ENCODE measurements around the gene MED17.

Gene MED17

DNA sequence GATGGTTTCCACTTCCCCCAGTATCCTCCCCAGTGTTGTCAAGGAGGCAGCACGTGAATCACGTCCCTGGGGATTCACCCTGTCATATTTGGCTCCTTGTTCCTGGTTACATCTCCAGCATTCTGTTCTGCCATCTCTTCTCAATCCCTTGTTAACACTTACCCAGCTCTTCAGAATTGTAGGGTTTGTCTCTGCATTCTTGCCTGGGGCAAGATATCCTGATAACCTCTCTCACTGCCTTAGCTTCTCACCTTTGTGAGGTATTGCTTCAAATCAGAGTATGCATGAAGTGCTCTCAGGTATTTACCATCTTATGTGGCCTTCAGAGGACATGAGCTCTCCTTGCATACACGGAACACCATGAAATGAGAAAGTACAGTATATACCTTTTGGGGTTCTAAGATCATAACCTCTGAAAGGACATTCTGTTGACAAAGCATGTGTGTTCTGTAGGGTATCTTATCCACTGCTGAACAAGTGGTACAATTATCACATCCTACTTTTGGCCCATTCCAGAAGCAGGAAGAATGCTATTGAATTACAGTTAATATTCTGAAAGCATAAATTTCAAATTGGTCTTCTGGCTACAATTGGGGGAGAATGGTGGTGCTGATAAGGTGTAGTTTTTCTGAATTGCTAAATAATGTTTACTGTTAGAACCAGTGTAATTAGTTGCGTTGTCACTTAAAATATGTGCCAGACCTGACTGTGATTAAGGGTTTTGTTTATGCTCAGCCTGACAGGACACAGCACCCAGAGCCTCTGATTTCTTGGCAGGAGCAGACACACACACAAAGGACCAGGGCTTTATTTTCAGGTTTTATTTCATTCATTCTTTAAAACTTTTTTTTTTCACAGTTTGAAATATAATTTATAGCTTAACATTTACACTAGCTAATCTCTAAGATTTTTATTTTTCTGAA is 33.6 kb downstream of the MED17 start:
- no peak for DNase-seq

DNA sequence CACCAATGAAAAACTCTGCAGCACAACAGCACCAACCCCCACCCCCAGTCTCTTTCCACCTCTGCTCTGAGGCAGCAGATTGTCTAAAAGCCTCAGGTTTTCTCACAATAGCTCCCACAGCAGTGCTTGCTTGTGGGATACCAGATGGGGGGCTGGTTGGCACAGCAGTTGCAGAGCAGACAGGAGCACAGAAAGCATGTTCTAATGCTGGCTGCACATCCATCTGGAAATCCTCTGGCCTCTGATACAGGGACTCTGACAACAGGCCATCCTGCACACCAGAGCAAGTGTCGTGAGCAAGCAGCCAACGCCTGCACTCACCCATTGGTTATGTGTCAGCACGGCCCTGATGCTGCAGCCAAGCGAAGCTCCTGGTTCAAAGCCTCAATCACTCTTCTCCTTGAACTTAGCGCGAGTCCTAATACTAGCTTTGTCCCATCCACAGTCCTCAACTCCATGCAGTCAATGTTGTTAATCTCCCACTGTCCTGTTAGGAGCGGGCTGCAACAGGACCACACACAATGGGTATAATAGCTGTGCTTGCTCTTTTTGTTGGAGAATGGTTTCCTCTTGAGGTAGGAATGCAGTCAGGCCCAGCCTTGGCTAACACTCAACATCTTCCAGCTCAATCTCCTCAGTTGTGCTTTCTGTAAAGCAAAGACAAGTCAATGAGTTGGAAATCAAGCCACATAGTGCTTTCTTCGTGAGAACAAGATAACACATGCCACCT is 36.0 kb downstream of the MED17 start:
- no peak for DNase-seq

DNA sequence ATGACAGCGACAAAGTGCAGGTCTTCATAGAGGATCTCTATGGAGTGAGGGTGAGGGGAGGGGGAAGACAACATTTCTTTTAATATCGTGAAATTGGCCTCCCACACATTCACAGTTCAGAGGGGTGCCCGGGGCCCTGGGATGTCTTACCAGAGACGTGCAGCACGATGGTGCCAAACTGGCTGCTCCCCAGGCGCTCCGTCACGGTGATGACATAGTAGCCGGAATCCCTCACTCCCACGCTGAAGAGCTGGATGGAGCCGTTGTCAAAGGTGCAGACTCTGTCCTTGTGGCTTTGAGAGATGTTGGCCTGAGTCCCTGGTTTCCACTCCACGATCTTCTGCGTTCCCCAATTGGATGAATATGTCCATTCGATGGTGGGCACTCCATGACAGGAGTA is 36.8 kb downstream of the MED17 start:
- no peak for DNase-seq

DNA sequence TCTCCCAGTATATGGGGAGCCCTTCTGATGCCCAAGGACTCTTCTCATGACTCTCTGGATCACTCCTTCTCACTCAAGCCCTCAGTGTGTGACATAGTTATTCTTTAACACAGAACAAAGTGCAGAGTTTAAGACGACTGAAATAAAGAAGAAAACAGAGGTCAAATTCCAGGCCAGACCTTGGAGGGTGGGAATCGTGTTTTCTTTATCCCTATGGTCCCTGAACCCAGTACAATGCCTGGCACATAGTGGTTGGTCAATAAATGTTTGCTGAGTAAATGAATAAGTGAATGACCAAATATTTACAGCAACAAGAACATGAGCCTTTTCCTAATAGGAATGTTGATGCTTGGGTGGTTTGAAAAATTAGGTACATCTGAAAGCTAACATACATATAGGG is 37.5 kb downstream of the MED17 start:
- no peak for DNase-seq

DNA sequence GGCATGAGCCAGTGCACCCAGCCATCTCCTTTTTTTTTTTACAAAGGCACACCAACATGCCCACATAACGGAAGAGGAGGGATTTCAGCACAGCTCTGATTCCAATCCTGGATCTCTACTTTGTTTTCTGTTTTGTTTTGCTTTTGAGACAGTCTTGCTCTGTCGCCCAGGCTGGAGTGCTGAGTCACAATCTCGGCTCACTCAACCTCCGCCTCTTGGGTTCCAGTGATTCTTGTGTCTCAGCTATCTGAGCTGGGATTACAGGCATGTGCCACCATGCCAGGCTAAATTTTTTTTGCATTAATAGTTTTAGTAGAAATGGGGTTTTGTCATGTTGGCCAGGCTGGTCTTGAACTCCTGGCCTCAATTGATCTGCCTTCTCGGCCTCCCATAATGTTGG is 38.3 kb downstream of the MED17 start:
- DNase-seq = no peak

DNA sequence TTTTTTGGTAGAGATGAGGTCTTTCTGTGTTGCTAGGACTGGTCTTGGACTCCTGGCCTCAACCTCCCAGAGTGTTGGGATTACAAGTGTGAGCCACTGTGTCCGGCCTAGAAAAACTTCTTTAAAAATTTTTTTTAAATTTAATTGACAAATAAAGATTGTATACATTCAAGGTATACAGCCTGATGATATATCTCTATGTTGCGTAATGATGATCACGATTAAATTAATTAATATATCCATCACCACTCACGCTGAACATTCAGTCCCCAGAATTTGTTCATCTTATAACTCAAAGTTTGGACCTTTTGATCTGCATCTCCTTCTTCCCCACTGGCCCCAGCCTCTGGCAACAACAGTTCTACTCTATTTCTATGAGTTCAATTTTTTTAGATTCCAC is 39.1 kb downstream of the MED17 start:
- DNase-seq = no peak

DNA sequence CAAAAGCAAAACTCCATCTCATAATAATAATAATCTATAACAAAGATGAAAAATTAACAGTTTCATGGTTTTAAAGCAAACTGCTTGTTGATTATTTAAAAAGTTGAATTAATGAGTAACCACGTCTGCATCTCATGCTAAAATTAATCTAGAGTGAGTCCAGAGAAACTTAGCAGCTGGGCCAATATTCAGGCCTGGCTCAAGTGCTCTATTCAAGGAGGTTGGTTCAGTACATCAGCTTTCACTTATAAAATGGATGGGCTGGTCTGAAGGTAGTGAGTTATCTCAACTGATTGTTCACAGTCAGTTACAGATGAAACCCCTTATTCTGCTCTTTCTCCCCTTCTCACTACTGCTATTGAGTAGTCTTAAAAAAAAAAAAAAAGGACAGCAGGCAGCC is 43.3 kb downstream of the MED17 start:
- no peak for DNase-seq

DNA sequence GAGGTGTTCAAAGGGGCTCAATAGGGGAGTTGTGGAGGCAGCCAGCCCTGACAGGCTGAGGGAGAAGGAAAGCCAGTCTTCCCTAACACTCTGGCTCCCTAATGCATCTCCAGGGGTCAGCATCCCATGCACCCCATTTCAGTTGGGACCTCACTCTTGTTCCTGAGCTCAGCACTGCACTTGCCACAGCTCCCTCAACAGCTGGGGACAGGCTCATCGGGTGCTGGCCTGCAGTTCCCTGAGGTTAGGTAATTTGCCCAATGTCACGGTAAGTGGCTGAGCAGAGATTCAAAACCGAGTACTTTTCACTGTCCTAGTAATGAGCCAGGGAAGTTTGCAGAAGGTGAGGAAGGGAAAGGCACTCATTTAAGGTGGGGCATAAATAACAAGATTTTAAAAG is 45.5 kb downstream of the MED17 start:
- DNase-seq = no peak

DNA sequence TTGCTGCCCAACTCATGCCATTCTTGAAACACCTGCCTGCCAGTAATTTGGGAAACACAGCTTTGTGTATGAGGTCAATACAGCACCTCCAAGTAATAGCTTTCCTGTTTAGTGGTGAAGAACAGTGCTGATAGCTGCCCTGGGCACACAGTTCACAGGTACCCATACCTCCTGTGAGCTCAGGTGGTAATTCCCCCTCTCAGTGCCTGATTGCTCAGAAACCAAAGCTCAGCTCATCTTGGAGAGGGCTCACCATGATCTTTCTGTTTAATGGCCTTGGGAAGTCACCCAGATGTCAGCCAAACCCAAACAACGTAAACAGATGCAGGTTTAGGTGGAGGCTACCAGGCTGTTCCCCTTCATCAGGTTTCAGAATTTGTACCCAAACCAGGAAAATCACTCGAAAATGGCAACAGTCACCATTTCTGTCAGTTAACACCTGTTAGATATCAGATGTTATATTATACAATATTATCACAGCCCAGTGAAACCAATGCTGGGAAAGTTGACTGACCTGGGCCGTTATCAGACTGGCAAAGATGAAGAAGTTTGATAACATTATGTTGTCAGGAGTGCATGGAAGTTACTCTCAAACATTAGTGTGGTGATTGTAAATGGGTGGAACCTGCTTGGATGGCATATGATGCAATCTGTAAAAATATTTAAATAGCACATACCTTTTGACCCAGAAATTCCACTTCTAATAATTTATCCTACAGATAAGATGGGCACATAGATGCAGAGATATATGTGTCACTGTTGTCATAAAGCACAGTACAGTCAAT is 47.5 kb downstream of the MED17 start:
- no peak for DNase-seq

DNA sequence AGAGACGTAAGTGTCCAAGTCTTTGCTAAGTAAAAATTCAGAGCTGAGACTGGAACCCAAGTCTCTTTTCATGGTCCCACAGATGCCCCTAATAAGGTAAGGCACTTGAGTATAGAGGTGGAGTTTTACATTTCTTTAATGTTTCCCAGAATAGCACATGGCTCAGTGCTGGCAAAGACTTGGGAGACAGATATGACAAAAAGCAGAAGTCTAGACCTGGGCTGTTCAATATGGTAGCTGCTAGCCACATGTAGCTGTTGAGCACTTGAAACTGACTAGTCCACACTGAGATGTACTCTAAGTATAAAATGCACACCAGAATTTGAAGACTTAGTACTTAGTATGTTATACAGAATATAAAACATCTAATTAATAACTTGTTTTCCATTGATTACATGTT is 48.7 kb downstream of the MED17 start:
- DNase-seq = no peak

DNA sequence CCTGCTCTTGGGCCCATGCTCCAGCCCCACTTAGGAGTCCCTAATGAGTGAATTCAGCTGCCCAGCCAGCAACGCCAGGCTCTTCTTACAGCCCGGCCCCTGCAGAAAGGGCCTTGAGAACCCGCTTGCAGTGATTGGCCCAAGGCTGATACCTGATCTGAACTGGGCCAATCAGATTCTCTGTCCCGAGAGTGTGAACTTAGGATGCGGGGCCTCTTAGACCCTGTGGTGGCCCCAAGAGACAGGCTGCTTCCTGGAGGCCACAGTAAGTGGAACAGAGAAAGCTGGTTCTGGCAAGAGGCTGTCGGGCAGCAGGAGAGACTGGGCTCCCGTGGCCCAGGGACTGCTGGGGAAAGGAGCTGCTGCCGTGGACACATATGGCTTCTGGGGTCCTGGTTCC is 54.9 kb downstream of the MED17 start:
- no peak for DNase-seq

DNA sequence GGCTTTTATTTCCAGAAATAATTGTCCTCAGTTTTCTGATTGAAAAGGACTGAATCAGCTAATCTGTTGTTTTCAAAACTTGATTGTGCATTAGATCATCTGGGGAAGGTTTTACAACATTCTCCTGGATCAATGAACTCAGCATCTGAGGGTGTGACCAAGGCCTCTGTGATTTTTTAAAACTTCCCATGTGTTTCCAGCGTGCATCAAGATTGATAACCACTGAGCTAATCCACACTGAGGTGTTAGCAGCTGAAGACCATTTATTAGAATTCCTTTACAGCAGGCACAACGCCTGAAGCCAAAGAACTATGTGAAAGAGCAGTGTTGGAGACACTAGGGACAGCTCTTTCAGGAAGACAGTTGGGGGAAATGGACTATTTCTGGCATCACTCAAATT is 56.1 kb downstream of the MED17 start:
- no peak for DNase-seq

DNA sequence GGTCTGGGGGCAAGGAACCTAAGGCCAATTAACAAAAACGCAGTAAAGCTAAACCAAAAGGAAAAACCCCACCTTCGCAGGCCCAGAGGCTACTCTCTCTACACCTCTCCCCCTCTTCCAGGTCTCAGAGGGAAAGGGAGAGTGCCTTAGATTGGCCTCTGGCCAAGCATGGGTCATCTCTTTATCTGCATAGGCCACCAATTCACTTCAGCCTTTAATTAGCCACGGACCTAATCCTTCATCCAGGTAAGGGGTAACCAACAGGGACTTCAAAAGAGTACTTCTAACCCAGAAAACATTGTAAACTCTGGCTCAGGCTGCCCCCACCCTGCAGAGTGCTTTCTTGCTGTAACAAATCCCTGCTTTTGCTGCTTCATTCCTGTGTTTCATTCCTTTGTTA is 56.9 kb downstream of the MED17 start:
- DNase-seq = no peak

DNA sequence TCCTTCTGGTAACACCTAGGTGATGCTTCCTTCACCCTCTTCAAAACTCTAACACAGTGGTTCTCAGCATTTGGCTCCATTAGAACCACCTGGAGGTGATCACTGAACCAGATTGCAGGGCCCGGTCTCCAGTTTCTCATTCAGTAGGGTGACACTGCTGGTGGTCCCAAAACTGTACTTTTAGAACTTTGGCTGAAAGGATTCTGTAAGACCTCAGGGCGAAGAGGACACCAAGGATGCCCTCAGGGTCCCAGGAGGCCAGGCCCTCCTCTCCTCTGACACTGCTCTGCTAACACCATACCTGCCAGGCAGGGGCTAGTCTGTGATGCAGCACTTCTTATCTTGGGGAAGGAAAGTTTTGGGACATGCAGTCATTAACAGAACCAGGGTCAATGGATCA is 57.4 kb downstream of the MED17 start:
- DNase-seq = no peak

DNA sequence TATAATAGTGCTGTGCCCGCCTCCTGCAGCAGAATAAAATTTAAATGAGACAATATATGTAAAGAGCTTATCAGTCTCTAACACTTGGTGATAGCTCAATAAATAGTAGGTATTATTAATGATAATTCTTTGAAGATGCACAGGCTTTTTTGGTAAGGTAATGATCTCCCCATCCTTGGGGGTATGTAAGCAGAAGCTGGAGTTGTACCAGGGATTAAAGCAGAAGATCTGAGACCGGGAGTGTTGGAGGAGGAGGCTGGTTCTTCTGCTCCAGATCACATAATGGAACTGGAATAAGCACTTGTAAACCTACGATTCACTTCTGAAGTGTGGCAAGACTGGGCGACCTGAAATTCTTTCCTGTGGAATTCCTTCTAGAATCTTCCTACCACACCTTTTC is 58.0 kb downstream of the MED17 start:
- no peak for DNase-seq

DNA sequence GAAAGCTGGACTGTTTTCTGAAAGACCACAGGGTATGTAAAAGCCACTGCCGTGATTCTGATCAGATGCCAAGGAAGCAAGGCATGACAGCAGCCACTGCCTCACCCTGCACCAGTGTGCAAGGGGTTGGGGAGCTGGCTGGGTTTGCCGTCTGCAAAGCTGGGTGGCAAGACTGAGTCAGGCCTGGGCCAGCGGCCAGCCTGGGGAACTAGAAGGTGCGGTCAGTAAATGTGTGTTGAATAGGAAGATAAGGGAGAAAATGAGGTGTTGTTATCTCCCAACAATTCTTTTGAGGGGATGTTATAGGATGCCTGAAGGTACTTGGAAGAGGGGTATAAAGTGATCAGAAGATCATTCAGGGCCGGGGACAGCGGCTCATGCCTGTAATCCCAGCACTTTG is 58.4 kb downstream of the MED17 start:
- no peak for DNase-seq

DNA sequence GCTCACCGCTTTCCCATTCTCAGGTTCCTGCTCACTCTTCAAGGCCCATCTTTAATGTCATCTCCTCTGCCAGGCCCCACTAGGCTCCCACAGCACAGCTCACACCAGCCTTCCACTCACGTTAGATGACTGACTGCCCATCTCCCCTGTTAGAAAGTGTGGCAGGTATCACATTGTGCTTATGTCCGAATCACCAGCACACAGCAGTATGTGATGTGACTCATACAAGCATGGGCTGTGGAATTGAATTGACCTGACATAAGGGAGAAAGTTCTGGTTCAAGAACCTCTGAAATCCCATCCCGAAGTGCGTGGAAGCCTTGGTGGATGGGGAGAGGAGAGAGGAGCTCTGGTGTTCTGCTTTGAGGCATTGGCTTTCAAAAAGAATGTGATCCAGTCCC is 59.8 kb downstream of the MED17 start:
- no peak for DNase-seq

DNA sequence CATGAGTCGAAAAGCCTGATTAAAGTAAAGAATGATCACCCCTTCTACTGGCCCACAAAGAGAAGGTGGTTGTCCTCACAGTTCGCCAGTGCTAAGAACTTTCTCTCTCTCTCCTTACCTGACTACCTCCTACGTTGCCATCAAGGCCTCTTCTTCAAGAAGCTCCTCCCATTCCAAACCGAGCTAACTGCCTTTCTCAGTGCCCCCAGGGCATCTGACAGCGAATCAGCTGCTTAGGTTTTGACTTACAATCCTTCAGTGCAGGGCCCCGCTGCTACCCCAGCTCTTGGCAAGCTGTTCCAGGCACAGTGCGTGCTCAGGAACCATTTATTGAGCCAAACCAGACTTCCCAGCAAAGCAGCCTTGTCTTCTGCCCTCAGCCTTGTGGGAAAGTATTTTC is 60.5 kb downstream of the MED17 start:
- DNase-seq = no peak

DNA sequence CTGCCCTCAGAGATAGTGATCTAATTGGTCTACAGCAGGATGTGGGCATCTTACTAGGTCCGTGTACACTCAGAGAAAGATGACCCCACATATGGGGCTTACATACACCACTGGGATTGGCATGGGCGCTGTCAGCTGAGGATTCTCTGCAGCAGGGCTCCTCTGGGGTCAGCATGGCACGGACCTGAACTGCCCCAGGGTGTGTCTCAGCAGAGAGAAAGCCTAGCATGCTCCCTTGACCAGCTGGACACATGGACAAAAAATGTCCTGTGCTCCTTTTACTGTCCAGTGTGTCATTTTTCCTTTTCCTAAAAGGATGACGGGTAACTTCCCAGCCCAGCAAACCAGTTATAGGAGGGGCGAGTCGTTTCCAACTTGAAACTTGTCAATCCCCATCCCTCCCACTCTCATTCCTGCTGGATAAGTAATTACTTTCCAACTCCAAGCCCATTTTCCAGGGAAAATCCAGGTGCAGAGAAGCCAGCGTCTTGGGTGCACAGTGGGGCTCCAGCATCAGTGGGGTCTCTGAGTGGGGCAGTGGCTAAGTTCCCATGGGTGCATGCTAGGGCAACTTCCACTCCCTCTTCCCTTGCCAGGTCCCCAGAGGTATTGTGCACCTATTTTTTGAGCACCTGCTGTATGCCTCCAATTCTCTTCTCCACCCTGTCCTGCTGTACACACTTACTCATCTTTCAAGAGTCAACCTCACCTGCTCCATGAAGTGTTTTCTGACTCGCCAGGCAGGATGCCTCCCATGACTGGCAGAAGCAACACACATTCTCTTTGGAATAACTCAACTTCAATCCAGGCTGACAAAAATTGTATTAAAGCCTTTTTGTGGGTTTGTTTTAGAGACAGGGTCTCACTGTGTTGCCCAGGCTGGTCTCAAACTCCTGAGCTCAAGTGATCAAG is 61.4 kb downstream of the MED17 start:
- DNase-seq = no peak

DNA sequence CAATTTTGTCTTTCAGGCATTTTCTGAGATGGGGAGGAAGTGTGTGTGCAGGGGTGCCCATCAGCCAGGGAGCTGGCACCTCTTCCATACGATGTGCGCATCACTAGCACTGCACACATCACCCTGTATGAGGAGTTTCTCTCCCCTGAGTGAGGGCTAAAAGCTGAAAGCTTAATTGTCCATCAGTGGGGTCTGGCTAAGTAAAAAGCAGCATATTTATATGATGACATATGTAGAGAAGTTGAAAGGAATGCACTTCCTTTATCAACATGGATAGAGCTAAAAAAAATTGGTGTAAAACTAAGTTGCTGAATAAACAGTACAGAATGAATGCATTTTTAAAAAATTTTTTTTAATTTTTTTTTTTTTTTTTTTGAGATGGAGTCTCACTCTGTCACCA is 62.3 kb downstream of the MED17 start:
- DNase-seq = no peak

DNA sequence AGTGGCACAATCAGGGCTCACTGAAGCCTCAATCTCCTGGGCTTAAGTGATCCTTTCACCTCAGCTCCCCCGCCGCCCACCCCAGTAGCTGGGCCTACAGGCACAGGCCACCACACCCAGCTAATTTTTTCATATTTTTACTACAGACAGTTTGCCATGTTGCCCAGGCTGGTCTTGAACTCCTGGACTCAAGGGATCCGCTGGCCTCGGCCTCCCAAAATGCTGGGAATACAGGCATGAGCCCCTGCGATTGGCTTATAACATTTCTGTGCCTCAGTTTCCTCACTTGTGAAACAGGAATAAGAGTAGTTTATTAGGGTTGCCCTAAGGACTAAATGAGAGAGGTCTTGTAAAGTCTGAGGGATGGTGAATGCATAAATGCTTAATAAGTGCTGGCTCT is 65.1 kb downstream of the MED17 start:
- no peak for DNase-seq

DNA sequence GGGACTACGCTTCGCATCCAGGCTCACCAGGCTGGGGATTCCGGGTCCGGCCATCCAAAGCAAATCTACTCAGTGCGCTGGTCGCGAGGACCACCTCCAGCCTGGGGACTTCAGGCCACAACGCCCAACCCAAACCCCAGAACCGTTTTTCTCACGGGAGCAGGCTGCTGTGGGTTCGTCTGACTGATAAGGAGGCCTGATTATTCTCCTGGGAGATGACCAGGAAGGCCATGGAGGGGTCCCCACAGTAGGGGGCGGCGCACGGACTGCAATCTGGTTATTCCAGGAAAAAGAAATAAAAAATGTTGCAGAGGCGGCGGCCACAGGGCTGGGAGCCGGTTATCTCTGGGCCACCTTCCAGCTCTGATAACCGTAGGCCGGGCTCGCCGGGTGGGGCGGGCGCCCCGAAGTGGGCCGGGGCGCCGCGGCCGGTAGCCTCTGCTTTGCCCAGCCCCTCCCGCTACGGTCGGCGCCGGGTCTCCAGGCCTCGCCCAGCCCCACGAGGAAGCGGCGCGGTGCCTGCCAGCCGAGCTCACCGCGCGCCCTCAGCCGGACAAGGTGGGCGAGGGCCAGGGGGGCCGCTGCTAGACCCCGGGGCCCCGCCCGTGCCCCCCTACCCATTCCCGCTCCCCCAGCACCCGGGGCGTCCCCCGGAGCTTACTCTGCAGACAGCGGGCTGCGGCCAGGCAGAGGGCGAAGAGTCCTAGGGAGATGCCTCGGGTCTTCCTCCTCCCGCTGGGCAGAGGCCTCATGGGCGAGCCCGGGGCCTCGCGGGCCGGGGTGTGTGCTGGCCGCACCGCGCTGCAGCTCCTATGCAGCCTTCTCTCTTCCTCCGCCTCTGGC is 65.9 kb downstream of the MED17 start:
- DNase-seq = no peak

All from NCI-H446 (cell line).